MM.1S (cell line): ENCODE results near the gene PSMB9.

Source experiments
- DNase-seq: peaks from one replicate; pipeline ENCODE4 v3.0.0-alpha.2; 2015
- H2AFZ ChIP-seq: fragments of 300-600 bp; sonication (generic); 2 replicates; pipeline ENCODE4 v1.6.0; 2016; ENCODE audit warnings: antibody characterized with exemption, low read length
- H3F3A ChIP-seq: fragments of 300-600 bp; sonication (generic); 2 replicates; pipeline ENCODE4 v1.6.1; 2016; ENCODE audit warnings: mild to moderate bottlenecking, antibody characterized with exemption, low read length, moderate library complexity, mixed read lengths; ENCODE audit not compliant: insufficient read depth
- H3K27ac ChIP-seq: fragments of 300-600 bp; sonication (generic); 2 replicates; pipeline ENCODE4 v1.5.1; 2016; ENCODE audit warnings: mild to moderate bottlenecking, low read length
- H3K27me3 ChIP-seq: fragments of 300-600 bp; sonication (generic); replicated peaks from 2 replicates; pipeline ENCODE4 v1.6.0; 2016; ENCODE audit warnings: low read length; ENCODE audit not compliant: insufficient read depth
- H3K36me3 ChIP-seq: fragments of 300-600 bp; sonication (generic); replicated peaks from 2 replicates; pipeline ENCODE4 v1.6.1; 2016; ENCODE audit warnings: mild to moderate bottlenecking, low read length, mixed read lengths; ENCODE audit not compliant: insufficient read depth
- H3K4me1 ChIP-seq: fragments of 300-600 bp; sonication (generic); 2 replicates; pipeline ENCODE4 v1.6.1; 2016; ENCODE audit warnings: low read length, mixed read lengths
- H3K4me2 ChIP-seq: fragments of 300-600 bp; sonication (generic); 2 replicates; pipeline ENCODE4 v1.6.0; 2016; ENCODE audit warnings: low read depth, low read length
- H3K4me3 ChIP-seq: fragments of 300-600 bp; sonication (generic); 2 replicates; pipeline ENCODE4 v1.5.1; 2016; ENCODE audit warnings: low read length, mixed read lengths
- H3K79me2 ChIP-seq: fragments of 300-600 bp; sonication (generic); 2 replicates; pipeline ENCODE4 v1.6.1; 2016; ENCODE audit warnings: mixed run types, low read length, mixed read lengths
- H3K9ac ChIP-seq: fragments of 300-600 bp; sonication (generic); 2 replicates; pipeline ENCODE4 v1.6.1; 2016; ENCODE audit warnings: low read length, mixed read lengths
- H3K9me2 ChIP-seq: fragments of 300-600 bp; sonication (generic); replicated peaks from 2 replicates; pipeline ENCODE4 v1.6.1; 2016; ENCODE audit warnings: mild to moderate bottlenecking, low read length, mixed read lengths; ENCODE audit not compliant: insufficient read depth
- H3K9me3 ChIP-seq: fragments of 300-600 bp; sonication (generic); replicated peaks from 2 replicates; pipeline ENCODE4 v1.6.1; 2016; ENCODE audit warnings: mild to moderate bottlenecking, low read length, mixed read lengths; ENCODE audit not compliant: insufficient read depth
- H4K20me1 ChIP-seq: fragments of 300-600 bp; sonication (generic); 2 replicates; pipeline ENCODE4 v1.6.1; 2016; ENCODE audit warnings: mild to moderate bottlenecking, low read length, moderate library complexity, mixed read lengths; ENCODE audit not compliant: insufficient read depth
- CTCF ChIP-seq: fragments of 300-600 bp; sonication (generic); IDR thresholded peaks from 2 replicates; pipeline ENCODE4 v1.5.1; 2016; ENCODE audit warnings: antibody characterized with exemption, low read length, mixed read lengths
- EZH2 ChIP-seq: fragments of 300-600 bp; sonication (generic); optimal IDR thresholded peaks from 2 replicates; pipeline ENCODE3; 2017; ENCODE audit warnings: low read depth, mild to moderate bottlenecking, antibody characterized with exemption, low read length, mixed read lengths
- EZH2phosphoT487 ChIP-seq: fragments of 300-600 bp; sonication (generic); IDR thresholded peaks from 2 replicates; pipeline ENCODE4 v1.6.1; 2018; ENCODE audit warnings: antibody characterized with exemption, low read length

The PSMB9 gene

GRCh38 chr6:32816746-32817204 lies 37.2 kb upstream of the PSMB9 start, which contains the start of gene HLA-DOB:
Gene HLA-DOB (minus strand): TSS chr6:32817002. CDS start chr6:32816951, 51 bp downstream.
- Histone ChIP-seq H3K27ac (peak within 1 kb of the TSS; percentile 76), H3K9me2 (no peaks in the 10 kb centered on the region)

GRCh38 chr6:32818867-32819266 lies 35.1 kb upstream of the PSMB9 start:
- H3K4me2 ChIP-seq: no peak overlapping the region
- no peak for DNase-seq
- no peak overlapping the region for H3K27ac ChIP-seq
- H4K20me1 ChIP-seq: no peaks in the 10 kb centered on the region
- no peak overlapping the region for H3K4me3 ChIP-seq
- no peak overlapping the region for H3K9ac ChIP-seq
- H3K9me3 ChIP-seq: no peaks in the 10 kb centered on the region
- H3K4me1 ChIP-seq: peaks cover 26% of the 10 kb centered on the region
- H3K36me3 ChIP-seq: no peaks in the 10 kb centered on the region
- H2AFZ ChIP-seq: no peak overlapping the region
- no peaks in the 10 kb centered on the region for H3K27me3 ChIP-seq
- TF ChIP-seq CTCF (no peak), EZH2phosphoT487 (no peak), EZH2 (no peak)
- peaks cover 17% of the 10 kb centered on the region for H3F3A ChIP-seq
- no peaks in the 10 kb centered on the region for H3K9me2 ChIP-seq
- no peaks in the 10 kb centered on the region for H3K79me2 ChIP-seq

More at GRCh38 chr6:32816746-32817204, 37.2 kb upstream of the PSMB9 start, which contains the start of gene HLA-DOB:
- Histone ChIP-seq H3K9ac (peak within 1 kb of the TSS; percentile 20; the same call in 1 of the 2 replicates), H3K4me2 (peak within 1 kb of the TSS; percentile 85), H3K36me3 (no peaks in the 10 kb centered on the region), H3K4me3 (peak within 1 kb of the TSS; percentile 44), H3K9me3 (no peaks in the 10 kb centered on the region), H3K27me3 (no peaks in the 10 kb centered on the region), H3F3A (peaks cover 17% of the 10 kb centered on the region), H3K79me2 (no peaks in the 10 kb centered on the region), H3K4me1 (peaks cover 26% of the 10 kb centered on the region), H4K20me1 (no peaks in the 10 kb centered on the region), H2AFZ (peak within 1 kb of the TSS; percentile 60)
- TF ChIP-seq EZH2phosphoT487 (no peak), EZH2 (no peak), CTCF (no peak)
- DNase-seq: peak; percentile 53

GRCh38 chr6:32819729-32820128 lies 34.3 kb upstream of the PSMB9 start:
- TF ChIP-seq EZH2phosphoT487 (no peak), EZH2 (no peak), CTCF (no peak)
- no peak overlapping the region for H3K27ac ChIP-seq

More at GRCh38 chr6:32819729-32820128, 34.3 kb upstream of the PSMB9 start:
- Histone ChIP-seq H3K4me1 (peaks cover 26% of the 10 kb centered on the region), H3K36me3 (no peaks in the 10 kb centered on the region), H3K4me3 (no peak overlapping the region), H3K79me2 (no peaks in the 10 kb centered on the region), H2AFZ (no peak overlapping the region), H3K9me3 (no peaks in the 10 kb centered on the region), H3K9me2 (no peaks in the 10 kb centered on the region), H3K9ac (no peak overlapping the region), H4K20me1 (no peaks in the 10 kb centered on the region), H3K4me2 (no peak overlapping the region), H3F3A (peaks cover 17% of the 10 kb centered on the region), H3K27me3 (no peaks in the 10 kb centered on the region)
- no peak for DNase-seq
